K562 (cell line): ENCODE measurements around the gene NDST1. TPM values are rescaled to one million over a fixed set of nuclear protein-coding genes. Genes with fewer than 3 reads are reported as not detected.

Experiments used
- FOXA3 ChIP-seq, 2 experiments: fragments of 450-650 bp in 1 of 2; sonication (generic) in 1 of 2; formaldehyde crosslinking; IDR thresholded peaks in 1 of 2; conservative IDR thresholded peaks in 1 of 2; 2 replicates each; pipeline versions ENCODE4 v1.4.0 to v1.8.0; 2020 to 2022; ENCODE audit warnings: mild to moderate bottlenecking in 2 of 2, missing genetic modification reagents in 1 of 2
- NR2C2 ChIP-seq, 2 experiments: fragments of 200-800 bp in 1 of 2; sonication (Bioruptor generic) in 1 of 2; sonication (generic) in 1 of 2; formaldehyde crosslinking in 1 of 2; IDR thresholded peaks; 2 replicates each; pipeline versions ENCODE4 v1.6.1 to v1.8.0; 2016 to 2022; ENCODE audit warnings: mild to moderate bottlenecking in 1 of 2, missing compliant biosample characterization in 1 of 2, missing genetic modification characterization in 1 of 2, missing genetic modification reagents in 1 of 2
- RNF2 ChIP-seq: sonication (generic); IDR thresholded peaks from 2 replicates; pipeline ENCODE4 v1.6.1; 2016
- SMAD4 ChIP-seq: fragments of 250-450 bp; sonication (Bioruptor Pico); conservative IDR thresholded peaks from 2 replicates; pipeline ENCODE4 v1.8.0; 2021; ENCODE audit warnings: inconsistent platforms, mild to moderate bottlenecking, moderate library complexity
- SPI1 ChIP-seq: IDR thresholded peaks from 2 replicates; pipeline ENCODE4 v1.6.1; 2011; ENCODE audit warnings: low read depth, low read length, control low read depth, borderline replicate concordance
- TCF3 ChIP-seq: sonication (generic); formaldehyde crosslinking; IDR thresholded peaks from 2 replicates; pipeline ENCODE4 v1.4.0; 2020; ENCODE audit warnings: mild to moderate bottlenecking, missing genetic modification reagents
- ZFX ChIP-seq: sonication (generic); formaldehyde crosslinking; IDR thresholded peaks from 2 replicates; pipeline ENCODE4 v1.8.0; 2022; ENCODE audit warnings: mild to moderate bottlenecking, missing genetic modification reagents, moderate library complexity
- polyA plus RNA-seq, 8 experiments: library from polyadenylated mRNA; depleted of rRNA in 4 of 8; stranded (reverse) in 5 of 8; unstranded in 3 of 8; fragments of >200 nt; fragmentation: Nextera tagmentation in 2 of 8; fragmentation: Illumina TruSeq in 1 of 8; extraction: Ambion mirVana in 2 of 8; extraction: Trizol in 1 of 8; gene quantifications; 2 replicates each; pipeline versions ENCODE4 v1.2.1 to v1.2.3, GENCODE V29; 2011 to 2014; ENCODE audit warnings: inconsistent platforms in 1 of 8, missing spikeins in 1 of 8
- total RNA-seq, 7 experiments: library from RNA; depleted of rRNA in 6 of 7; stranded (reverse); fragments of >200 nt in 6 of 7; fragmentation: Illumina TruSeq in 2 of 7; extraction: Trizol in 2 of 7; gene quantifications; 2 replicates each; pipeline versions ENCODE4 v1.2.1 to v1.2.3, GENCODE V29; 2011 to 2021; ENCODE audit warnings: low replicate concordance in 1 of 7
- TF ChIP-seq, protein P1 (sequence below): fragments of 250-450 bp; sonication (Bioruptor Pico); IDR thresholded peaks from 2 replicates; pipeline ENCODE4 v1.5.0; 2021; ENCODE audit warnings: mild to moderate bottlenecking, moderate library complexity
- TF ChIP-seq, protein P2 (sequence below): fragments of 450-650 bp; IDR thresholded peaks from 2 replicates; pipeline ENCODE4 v1.6.1; 2017; ENCODE audit warnings: antibody characterized with exemption, mild to moderate bottlenecking
- TF ChIP-seq, protein P3 (sequence below), 3 experiments: fragments of 200-800 bp in 1 of 3; fragments of 250-450 bp in 1 of 3; fragments of 450-650 bp in 1 of 3; sonication (Bioruptor Pico) in 1 of 3; sonication (Bioruptor generic) in 1 of 3; formaldehyde crosslinking in 1 of 3; IDR thresholded peaks; 2 replicates each; pipeline versions ENCODE4 v1.6.1 to v1.8.0; 2016 to 2022; ENCODE audit warnings: mild to moderate bottlenecking in 2 of 3, missing genetic modification characterization in 2 of 3, missing compliant biosample characterization in 1 of 3, moderate library complexity in 1 of 3

NDST1 gene
- total and polyA plus RNA-seq, 9 of the 15 experiments (the other 6 are each of a cell fraction or from before 2014, with no cell fraction given): 0.38 to 47.9 (median 9.9) TPM

DNA sequence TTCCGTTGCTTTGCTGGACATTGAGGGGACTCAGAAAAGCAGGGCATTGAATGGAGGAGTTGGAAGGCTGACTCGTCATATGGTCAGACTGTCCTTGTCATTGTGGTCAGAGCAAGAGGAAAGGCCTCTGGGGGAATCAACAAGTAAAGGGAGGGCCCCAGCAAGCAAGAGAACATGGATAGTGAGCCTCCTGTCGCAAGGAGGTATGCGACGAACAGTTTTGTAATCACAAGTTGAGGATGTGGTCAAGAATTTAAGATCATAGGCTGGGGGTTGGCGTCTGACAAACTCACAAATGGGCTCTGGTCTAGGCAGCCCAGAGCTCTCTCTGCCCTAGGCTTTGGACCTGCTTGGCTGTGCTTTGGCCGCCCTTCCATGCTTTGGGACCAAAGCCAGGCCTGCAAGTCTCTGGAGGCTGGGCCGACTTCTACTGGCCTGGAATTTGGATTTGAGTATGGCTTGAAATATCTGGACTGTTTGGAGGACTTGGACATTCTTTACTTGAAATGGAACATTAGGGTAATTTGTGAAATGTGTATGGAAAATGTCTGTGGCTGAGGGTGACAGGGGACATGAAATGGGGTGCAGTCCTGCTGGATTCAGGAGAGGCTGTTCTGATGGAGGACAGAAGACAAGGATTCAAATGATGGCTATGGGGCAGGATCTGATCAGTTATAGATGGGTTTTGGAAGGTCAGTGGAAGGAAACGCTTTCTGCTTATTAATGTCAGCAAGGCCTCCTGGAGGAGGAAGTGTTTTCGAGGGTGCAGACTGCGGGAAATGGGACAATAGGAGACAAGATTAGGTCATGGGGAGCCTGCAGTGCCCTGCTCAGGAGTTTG, 19.2 kb upstream of the NDST1 start (continued):
- TF ChIP-seq TCF3 (peak; percentile 43; the same call in 1 of the 2 replicates), FOXA3 (CRISPR knock-in tag; conservative IDR thresholded peaks at IDR 0.05 in 1 of 2, IDR thresholded peaks at IDR 0.05 in 1 of 2) (peak; percentile 58 to 77; a peak in 3 of 4 replicates), ZFX (CRISPR knock-in tag) (no peak), NR2C2 (CRISPR knock-in tag; IDR thresholded peaks at IDR 0.05) (no peak), NR2C2 (tag; IDR thresholded peaks at IDR 0.05) (peak; percentile 35; the same call in 1 of the 2 replicates), SPI1 (0 out of 2 replicates have a peak, but pooled peaks have one; percentile 22), SMAD4 (peak; percentile 53; the same call in 1 of the 2 replicates), RNF2 (peak; percentile 67; the same call in 1 of the 2 replicates)
- TF ChIP-seq, protein P1, sequence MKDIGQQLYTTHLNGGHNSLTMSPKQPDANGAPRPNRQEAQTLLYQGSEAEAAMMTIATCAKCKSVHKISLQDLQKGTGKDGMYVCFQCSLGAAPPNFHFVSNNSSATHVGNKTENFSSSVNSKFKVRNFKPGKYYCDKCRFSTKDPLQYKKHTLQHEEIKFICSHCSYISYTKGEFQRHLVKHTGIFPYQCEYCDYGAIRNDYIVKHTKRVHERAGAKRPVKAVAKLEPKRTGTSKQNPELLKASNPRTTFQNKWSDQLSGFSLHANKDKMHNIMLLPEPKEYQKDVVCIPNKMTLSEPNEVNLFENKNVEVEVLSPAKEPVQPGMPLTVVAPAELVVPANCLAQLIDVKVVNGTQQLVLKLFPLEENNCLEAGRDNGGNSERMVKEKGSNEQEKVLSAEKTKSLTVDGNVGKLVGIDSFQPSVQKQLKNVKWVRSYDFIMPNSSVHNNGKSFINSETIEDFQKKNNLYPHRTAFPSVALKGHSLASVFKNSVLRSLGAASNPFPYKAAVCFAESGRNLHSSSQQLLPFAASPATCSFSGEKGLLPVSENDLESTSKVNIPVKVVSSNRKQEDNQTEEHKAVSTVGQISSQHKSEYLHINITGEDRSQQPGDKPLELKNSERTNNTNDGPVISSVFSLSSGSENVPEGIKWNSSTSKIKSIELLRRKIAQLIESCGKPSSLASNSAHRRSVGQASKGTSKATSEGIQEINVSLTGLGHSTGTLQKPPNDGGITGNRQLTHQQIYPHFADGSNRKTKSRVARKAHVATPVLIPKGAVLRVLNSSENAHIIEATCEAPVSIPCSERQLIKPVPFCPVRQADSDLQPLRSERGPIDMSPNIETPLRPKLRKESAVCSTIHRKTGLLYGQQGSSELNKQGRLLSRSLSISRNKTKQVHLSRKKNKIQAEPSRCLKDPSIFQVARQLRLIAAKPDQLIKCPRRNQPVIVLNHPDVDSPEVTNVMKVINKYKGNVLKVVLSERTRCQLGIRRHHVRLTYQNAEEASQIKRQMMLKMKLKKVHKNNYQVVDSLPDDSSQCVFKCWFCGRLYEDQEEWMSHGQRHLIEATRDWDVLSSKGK: no peak
- TF ChIP-seq, protein P2, sequence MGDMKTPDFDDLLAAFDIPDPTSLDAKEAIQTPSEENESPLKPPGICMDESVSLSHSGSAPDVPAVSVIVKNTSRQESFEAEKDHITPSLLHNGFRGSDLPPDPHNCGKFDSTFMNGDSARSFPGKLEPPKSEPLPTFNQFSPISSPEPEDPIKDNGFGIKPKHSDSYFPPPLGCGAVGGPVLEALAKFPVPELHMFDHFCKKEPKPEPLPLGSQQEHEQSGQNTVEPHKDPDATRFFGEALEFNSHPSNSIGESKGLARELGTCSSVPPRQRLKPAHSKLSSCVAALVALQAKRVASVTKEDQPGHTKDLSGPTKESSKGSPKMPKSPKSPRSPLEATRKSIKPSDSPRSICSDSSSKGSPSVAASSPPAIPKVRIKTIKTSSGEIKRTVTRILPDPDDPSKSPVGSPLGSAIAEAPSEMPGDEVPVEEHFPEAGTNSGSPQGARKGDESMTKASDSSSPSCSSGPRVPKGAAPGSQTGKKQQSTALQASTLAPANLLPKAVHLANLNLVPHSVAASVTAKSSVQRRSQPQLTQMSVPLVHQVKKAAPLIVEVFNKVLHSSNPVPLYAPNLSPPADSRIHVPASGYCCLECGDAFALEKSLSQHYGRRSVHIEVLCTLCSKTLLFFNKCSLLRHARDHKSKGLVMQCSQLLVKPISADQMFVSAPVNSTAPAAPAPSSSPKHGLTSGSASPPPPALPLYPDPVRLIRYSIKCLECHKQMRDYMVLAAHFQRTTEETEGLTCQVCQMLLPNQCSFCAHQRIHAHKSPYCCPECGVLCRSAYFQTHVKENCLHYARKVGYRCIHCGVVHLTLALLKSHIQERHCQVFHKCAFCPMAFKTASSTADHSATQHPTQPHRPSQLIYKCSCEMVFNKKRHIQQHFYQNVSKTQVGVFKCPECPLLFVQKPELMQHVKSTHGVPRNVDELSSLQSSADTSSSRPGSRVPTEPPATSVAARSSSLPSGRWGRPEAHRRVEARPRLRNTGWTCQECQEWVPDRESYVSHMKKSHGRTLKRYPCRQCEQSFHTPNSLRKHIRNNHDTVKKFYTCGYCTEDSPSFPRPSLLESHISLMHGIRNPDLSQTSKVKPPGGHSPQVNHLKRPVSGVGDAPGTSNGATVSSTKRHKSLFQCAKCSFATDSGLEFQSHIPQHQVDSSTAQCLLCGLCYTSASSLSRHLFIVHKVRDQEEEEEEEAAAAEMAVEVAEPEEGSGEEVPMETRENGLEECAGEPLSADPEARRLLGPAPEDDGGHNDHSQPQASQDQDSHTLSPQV: 0 out of 2 replicates have a peak, but pooled peaks have one; percentile 47
- TF ChIP-seq, protein P3, sequence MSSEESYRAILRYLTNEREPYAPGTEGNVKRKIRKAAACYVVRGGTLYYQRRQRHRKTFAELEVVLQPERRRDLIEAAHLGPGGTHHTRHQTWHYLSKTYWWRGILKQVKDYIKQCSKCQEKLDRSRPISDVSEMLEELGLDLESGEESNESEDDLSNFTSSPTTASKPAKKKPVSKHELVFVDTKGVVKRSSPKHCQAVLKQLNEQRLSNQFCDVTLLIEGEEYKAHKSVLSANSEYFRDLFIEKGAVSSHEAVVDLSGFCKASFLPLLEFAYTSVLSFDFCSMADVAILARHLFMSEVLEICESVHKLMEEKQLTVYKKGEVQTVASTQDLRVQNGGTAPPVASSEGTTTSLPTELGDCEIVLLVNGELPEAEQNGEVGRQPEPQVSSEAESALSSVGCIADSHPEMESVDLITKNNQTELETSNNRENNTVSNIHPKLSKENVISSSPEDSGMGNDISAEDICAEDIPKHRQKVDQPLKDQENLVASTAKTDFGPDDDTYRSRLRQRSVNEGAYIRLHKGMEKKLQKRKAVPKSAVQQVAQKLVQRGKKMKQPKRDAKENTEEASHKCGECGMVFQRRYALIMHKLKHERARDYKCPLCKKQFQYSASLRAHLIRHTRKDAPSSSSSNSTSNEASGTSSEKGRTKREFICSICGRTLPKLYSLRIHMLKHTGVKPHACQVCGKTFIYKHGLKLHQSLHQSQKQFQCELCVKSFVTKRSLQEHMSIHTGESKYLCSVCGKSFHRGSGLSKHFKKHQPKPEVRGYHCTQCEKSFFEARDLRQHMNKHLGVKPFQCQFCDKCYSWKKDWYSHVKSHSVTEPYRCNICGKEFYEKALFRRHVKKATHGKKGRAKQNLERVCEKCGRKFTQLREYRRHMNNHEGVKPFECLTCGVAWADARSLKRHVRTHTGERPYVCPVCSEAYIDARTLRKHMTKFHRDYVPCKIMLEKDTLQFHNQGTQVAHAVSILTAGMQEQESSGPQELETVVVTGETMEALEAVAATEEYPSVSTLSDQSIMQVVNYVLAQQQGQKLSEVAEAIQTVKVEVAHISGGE (CRISPR knock-in tag; IDR thresholded peaks at IDR 0.05): 0 out of 6 replicates have a peak, but pooled peaks of 1 of the 3 experiments have one; percentile 31
